Measurements from ENCODE around the gene TPI1. TPM values are rescaled to one million over a fixed set of nuclear protein-coding genes. Genes with fewer than 3 reads are reported as not detected.
"Not testable (repeated sequence)": the region's sequence is repeated elsewhere in the genome, so short reads cannot be mapped to it uniquely, and the experiment has no call there.

TPI1 gene
- total and polyA plus RNA-seq, 2 donors (not counting 3 experiments of a cell fraction or from before 2014, with no cell fraction given) = 643 to 1,816 TPM

DNA sequence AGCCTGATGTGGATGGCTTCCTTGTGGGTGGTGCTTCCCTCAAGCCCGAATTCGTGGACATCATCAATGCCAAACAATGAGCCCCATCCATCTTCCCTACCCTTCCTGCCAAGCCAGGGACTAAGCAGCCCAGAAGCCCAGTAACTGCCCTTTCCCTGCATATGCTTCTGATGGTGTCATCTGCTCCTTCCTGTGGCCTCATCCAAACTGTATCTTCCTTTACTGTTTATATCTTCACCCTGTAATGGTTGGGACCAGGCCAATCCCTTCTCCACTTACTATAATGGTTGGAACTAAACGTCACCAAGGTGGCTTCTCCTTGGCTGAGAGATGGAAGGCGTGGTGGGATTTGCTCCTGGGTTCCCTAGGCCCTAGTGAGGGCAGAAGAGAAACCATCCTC is 3.0 kb downstream of the TPI1 start:
- CTCF ChIA-PET = interaction anchor here (1.4 to 3.9 kb wide), 5 partner anchors 55 to 238 kb away, joined by 5 to 27 read pairs (median 21); partner anchors contain the start of genes C12orf57, C1RL and RNU7-1
- H3K9me3 ChIP-seq (replicated peaks; ENCODE audit: control insufficient read depth, insufficient read depth, low read length); H3K27ac ChIP-seq (ENCODE audit: insufficient read depth, low read depth, low read length); FAIRE-seq; H3K27me3 ChIP-seq (ENCODE audit: control insufficient read depth in 2 of 2, insufficient read depth in 2 of 2, low read length in 2 of 2); dilution Hi-C loops (cut with MboI; ENCODE audit: extremely low pct_ligation_motif_present, low sequenced_read_pairs); DNase-seq (ENCODE audit: low read depth, low spot score); H3K9me1 ChIP-seq (replicated peaks; ENCODE audit: control insufficient read depth, extremely low read depth, insufficient read depth, low read length); H3K4me3 ChIP-seq (replicated peaks in 1 of 3; ENCODE audit: insufficient read depth in 1 of 3, low read depth in 1 of 3, low read length in 3 of 3); H3K9ac ChIP-seq (replicated peaks; ENCODE audit: extremely low read depth, insufficient read depth, low read length); H4K20me1 ChIP-seq (replicated peaks; ENCODE audit: control insufficient read depth, extremely low read depth, insufficient read depth, low read length); H2AFZ ChIP-seq (ENCODE audit: low read depth, low read length); H3K4me2 ChIP-seq (ENCODE audit: insufficient read depth, low read length): not testable (repeated sequence)
- H3K36me3 ChIP-seq (ENCODE audit: control insufficient read depth in 2 of 2, extremely low read depth in 1 of 2, insufficient read depth in 2 of 2, low read length in 2 of 2) = peaks cover 0 to 21% of the 10 kb centered on the region in 2 experiments
- TSS peak; percentile 44 for BruUV-seq (replicated peaks)
- intact Hi-C loops (cut with micrococcal nuclease) = loop anchor here (5.0 kb wide), 2 partner anchors 222 to 237 kb away; partner anchors contain the start of genes C1R and C1RL
- TF ChIP-seq POLR2A (IDR thresholded peaks at IDR 0.05; ENCODE audit: low read depth, low read length) = peak; percentile 13
- peaks cover 41% of the 10 kb centered on the region for H3K4me1 ChIP-seq (ENCODE audit: control insufficient read depth, extremely low read depth, insufficient read depth, low read length)
- H3K79me2 ChIP-seq (ENCODE audit: control insufficient read depth, insufficient read depth, low read length) = peaks cover 40% of the 10 kb centered on the region
- POLR2A ChIA-PET = interaction anchor here (1.1 kb wide), 1 partner anchor 73 kb away, joined by 4 read pairs; the partner anchor contains the start of genes C12orf57 and RNU7-1

DNA sequence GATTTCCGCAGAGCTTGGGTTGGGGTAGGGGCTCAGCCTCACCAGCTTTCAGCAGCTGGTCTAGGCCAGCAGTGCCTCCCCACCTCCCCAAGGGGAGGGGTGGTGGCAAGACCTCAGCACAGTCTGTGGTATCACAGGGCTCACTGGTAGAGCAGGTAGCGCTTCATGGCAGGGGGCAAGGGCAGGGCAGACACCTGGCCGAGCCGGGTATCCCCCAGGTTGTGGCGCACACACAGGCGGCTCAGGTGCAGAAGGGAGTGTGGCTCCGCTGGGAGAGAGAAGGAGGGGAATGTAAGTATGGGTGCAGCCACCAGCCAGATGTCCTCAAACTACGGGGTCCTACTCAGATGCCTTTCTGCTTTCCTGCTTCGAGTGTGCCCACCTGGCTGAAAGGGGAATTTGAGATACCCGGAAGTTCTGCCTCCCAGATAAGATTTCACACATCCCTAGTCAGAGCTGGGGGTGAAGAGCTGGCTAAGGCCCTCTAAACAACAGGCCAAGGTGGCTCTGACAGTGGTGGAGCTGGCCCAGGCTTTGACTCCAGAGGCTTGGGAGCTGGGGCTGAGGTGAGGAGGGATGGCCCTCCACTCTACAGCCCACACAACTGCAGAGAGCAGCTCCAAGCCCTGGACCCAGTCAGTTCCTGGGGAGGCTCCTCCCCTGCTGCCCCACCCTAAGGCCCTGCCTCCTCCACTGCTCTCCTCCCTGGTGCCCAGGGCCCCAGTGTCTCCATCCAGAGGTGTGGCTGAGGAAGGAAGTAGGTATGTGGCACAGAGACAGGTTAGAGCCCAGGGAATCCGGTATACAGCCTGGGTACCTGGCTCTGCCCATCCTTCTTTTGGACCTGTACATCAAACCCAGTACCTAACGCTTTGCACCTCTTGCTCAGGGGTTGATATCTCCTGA is 4.0 kb downstream of the TPI1 start:
- H3K4me1 ChIP-seq (ENCODE audit: control insufficient read depth, extremely low read depth, insufficient read depth, low read length) = peaks cover 41% of the 10 kb centered on the region
- no peak overlapping the region for H3K27ac ChIP-seq (ENCODE audit: insufficient read depth, low read depth, low read length)
- H3K9me1 ChIP-seq (replicated peaks; ENCODE audit: control insufficient read depth, extremely low read depth, insufficient read depth, low read length) = no peaks in the 10 kb centered on the region
- POLR2A ChIA-PET = interaction anchor here (0.6 to 1.1 kb wide), 2 partner anchors 72 to 99 kb away, joined by 4 to 8 read pairs; partner anchors contain the start of genes C12orf57, LAG3 and RNU7-1
- H2AFZ ChIP-seq (ENCODE audit: low read depth, low read length) = no peak overlapping the region
- peak overlapping the region in 1 of 3 experiments; percentile 84 for H3K4me3 ChIP-seq (replicated peaks in 1 of 3; ENCODE audit: insufficient read depth in 1 of 3, low read depth in 1 of 3, low read length in 3 of 3)
- peak; percentile 15 for FAIRE-seq
- CTCF ChIA-PET = interaction anchor here (1.9 to 4.3 kb wide), 10 partner anchors 10 to 237 kb away, joined by 5 to 74 read pairs (median 16); partner anchors contain the start of genes C12orf57, C1RL, CDCA3 and MLF2
- no peak for DNase-seq (ENCODE audit: low read depth, low spot score)
- peaks cover 0 to 22% of the 10 kb centered on the region in 2 experiments for H3K36me3 ChIP-seq (ENCODE audit: control insufficient read depth in 2 of 2, extremely low read depth in 1 of 2, insufficient read depth in 2 of 2, low read length in 2 of 2)
- H3K4me2 ChIP-seq (ENCODE audit: insufficient read depth, low read length) = peak overlapping the region; percentile 98
- BruUV-seq (replicated peaks) = no TSS peak
- intact Hi-C loops (cut with micrococcal nuclease) = loop anchor here (5.0 kb wide), 2 partner anchors 221 to 236 kb away; partner anchors contain the start of genes C1R and C1RL
- dilution Hi-C loops (cut with MboI; ENCODE audit: extremely low pct_ligation_motif_present, low sequenced_read_pairs) = no loop called here
- no peak overlapping the region for H3K9ac ChIP-seq (replicated peaks; ENCODE audit: extremely low read depth, insufficient read depth, low read length)
- H3K9me3 ChIP-seq (replicated peaks; ENCODE audit: control insufficient read depth, insufficient read depth, low read length) = no peaks in the 10 kb centered on the region
- TF ChIP-seq POLR2AphosphoS5 (IDR thresholded peaks at IDR 0.05; ENCODE audit: insufficient read depth, low read depth, low read length) (peak; percentile 39), POLR2A (IDR thresholded peaks at IDR 0.05; ENCODE audit: low read depth, low read length) (peak; percentile 38), EZH2 (IDR thresholded peaks at IDR 0.05; ENCODE audit: borderline replicate concordance, low read depth, low read length, severe bottlenecking) (no peak)
- TF ChIP-seq, protein P1, sequence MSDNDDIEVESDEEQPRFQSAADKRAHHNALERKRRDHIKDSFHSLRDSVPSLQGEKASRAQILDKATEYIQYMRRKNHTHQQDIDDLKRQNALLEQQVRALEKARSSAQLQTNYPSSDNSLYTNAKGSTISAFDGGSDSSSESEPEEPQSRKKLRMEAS (IDR thresholded peaks at IDR 0.05; ENCODE audit: insufficient read depth, insufficient read length) = no peak
- H3K27me3 ChIP-seq (ENCODE audit: control insufficient read depth in 2 of 2, insufficient read depth in 2 of 2, low read length in 2 of 2) = no peaks in the 10 kb centered on the region
- H3K79me2 ChIP-seq (ENCODE audit: control insufficient read depth, insufficient read depth, low read length) = peaks cover 40% of the 10 kb centered on the region
- no peaks in the 10 kb centered on the region for H4K20me1 ChIP-seq (replicated peaks; ENCODE audit: control insufficient read depth, extremely low read depth, insufficient read depth, low read length)
